ENCODE measurements around the gene MAP2K5.
A peak's percentile ranks its signal among the peaks of the same experiment; 100 is the strongest.

The MAP2K5 gene

DNA sequence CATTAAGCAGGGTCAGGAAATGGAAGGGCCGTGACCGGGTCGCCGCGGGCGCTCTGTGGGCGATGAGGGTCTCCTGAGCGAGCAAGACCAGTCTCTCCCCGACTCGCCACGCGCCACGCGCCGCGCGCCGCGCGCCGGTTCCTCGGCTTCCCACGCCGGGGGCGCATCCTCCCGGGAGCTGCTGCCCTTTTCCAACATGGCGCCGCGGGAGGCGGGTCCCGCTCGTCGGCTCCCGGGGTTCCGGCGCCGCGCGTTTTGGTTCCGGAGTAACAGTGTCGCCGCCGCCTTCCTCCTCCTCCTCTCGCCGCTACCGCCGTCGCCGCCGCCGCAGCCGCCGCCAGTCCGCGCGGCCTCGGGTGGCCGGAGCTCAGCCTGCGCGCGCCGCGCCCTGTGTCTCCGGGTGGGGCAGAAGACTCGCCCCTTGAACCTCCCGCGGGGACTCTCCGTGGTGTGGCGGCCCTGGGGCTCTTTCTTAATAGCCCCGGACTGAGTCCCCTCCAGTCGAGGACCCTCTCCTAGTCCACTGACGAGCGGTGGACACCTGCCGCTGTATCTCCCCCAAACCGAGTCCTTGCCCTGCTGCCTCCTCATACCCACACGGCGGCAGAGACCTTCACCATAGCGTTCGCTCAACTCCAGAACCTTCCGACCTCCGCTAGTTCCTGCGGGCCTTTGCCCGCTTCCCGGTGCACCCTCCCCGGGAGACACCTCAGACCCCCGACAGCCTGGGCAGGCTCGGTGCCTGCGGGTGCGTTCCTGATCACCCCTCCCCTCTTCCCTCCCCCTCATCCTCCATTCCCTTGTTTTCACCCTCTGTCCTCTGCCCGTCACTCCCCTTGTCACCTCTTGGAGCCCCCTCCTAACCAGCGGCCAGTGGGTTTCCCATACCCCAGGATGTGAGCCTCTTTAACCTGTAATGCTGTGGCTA, at the start of gene MAP2K5:
Gene MAP2K5, plus strand, starts transcription at position 284 of the 928 bp plus-strand sequence. Its CDS starts 633 bp downstream, at position 917.
- ATAC-seq, result peak; percentile 68 to 71

DNA sequence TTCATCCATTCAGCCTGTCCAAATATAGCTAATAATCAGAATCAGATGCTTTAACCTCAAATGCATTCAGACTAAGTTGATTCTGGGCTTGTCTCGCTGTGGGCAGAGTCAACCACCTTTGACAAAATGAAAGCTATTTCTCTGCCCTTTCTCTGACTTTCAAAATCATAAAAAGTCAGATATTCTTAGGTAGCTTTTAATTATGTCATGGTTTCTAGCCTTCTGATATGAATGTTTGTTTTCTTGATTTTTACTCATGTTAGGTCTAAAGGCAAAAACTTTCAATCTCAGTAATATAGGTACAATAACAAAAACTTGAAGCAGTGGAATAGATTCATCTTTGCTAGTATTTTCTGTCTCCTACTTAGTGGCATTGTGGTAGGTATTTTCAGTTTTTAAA, 46.9 kb upstream of the MAP2K5 start:
- peak in 1 of 2 donors; percentile 43 for ATAC-seq

- no peak for ATAC-seq
Measured at GRCh38 chr15:67501177-67501835, 41.2 kb upstream of the MAP2K5 start.

GRCh38 chr15:67501836-67502461, 40.6 kb upstream of the MAP2K5 start:
- ATAC-seq, result no peak

DNA sequence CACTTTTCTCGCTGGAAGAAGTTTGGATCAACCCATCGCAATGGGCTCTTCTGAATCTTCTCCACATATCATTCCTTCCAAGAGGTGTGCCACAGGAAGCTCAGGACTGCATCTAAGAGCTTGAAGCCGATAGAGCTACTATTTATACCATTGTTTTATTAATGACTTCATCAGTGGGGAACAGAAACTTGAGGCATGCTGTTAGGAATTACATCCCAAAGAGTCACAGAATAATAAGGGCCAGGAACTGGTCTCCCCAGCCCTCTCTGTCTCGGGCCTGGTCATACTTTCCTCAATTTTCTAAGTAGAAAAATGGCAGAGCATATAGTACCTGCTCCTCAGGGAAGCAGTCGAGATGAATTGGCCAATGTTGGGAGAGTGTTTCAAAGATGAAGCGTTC, 38.4 kb upstream of the MAP2K5 start:
- no peak for ATAC-seq

GRCh38 chr15:67504796-67505195, 37.7 kb upstream of the MAP2K5 start:
- no peak for ATAC-seq

GRCh38 chr15:67505675-67506572, 36.6 kb upstream of the MAP2K5 start:
- no peak for ATAC-seq

DNA sequence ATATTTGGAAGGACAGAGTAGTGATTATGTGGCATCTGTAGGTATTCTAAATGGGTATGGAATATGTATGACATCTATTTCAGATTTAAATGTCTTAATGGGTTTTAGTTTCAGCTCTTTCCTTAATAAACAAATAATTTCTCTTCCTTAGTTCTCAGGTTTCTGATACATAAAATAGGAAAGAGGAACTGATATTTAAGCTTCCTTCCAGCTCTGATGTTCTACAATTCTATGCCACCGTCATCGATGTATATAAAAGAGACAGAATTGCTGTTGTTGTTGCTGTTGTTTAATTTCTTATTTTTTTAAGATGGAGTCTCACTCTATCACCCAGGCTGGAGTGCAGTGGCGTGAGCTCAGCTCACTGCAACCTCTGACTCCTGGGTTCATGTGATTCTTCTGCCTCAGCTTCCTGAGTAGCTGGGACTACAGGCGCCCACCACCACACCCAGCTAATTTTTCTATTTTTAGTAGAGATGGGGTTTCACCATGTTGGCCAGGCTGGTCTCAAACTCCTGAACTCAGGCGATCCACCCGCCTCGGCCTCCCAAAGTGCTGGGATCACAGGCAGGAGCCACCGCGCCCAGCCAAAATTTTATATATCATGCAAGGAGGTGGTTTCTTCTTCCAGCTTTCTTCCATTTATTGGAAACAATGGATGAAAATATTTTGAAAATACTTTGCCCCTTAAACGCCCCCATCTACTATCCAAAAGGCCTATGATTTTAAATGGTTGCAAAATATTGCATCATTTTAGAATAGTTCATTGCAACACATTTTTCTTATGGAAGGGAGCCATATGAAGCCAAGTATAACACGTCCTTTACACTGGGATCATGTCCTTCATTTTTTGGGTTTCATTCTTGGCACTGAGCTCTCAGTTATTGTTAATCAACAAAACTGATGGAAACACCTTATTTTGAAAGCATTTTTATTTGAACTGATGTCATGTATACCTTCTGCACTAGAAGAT, 35.4 kb upstream of the MAP2K5 start:
- ATAC-seq, result no peak

- no peak for ATAC-seq
Measured at GRCh38 chr15:67508407-67508806, 34.1 kb upstream of the MAP2K5 start.

- no peak for ATAC-seq
Measured at GRCh38 chr15:67509918-67510317, 32.6 kb upstream of the MAP2K5 start.

DNA sequence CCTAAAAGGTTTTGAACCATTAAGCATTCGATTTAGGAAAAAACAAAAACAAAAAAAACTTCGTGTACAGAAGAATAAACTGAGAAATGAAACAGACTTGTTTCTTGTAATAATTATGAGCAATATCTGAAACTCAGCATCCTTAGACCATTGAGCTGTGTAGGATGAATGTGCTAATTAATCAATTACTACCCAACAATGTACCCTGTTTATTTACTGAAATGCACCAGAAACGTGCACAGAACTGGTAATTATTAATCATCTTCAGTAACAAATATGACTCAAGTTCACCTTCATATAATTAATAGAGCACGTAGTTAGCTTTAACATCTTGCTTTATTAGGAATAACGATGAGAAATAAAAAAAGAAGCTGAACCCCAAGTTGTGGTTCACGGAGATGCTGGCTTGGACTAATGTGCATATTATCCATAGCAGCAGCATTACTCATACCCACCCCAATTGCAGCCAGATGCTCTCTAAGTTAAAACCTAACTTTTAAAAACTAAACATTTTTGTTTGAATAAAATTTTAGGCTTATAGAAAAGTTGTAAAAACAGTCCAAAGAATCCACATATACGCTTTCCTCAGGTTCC, 31.8 kb upstream of the MAP2K5 start:
- ATAC-seq, result no peak

DNA sequence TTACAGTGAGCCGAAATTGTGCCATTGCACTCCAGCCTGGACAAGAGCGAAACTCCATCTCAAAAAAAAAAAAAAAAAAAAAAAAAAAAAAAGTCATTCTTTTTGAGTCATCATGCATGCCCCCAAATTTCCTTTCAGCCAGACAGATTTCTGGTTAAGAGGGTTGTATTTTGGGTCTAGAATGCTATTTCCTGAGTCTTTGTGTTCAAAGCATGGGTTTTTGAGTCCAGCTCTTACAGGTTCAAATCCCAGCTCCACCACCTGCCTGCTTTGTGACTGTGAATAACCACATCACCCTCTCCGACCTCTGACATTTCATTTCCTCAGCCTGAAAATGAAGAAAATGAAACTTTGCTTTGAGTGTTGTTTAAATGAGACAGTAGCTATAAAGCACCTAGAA, 30.9 kb upstream of the MAP2K5 start:
- ATAC-seq, result no peak

DNA sequence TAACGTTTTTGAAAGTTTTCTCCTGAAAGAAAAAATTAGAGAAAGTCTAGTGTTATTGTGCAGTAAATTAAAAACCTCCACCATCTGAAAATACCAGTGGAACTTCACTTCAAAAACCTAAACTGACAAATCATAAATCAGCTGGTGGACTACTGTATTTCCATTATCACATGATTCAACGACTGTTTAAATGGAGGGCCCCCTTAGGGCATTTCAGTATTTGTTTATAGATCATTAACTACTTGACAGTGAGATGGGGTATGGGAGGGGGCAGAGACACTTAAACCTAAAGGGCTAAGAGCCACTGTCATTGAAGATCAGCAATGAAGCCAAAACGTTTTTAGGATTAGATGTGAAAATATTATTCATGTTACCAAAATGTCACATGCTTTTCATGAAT, 30.4 kb upstream of the MAP2K5 start:
- ATAC-seq, result no peak

DNA sequence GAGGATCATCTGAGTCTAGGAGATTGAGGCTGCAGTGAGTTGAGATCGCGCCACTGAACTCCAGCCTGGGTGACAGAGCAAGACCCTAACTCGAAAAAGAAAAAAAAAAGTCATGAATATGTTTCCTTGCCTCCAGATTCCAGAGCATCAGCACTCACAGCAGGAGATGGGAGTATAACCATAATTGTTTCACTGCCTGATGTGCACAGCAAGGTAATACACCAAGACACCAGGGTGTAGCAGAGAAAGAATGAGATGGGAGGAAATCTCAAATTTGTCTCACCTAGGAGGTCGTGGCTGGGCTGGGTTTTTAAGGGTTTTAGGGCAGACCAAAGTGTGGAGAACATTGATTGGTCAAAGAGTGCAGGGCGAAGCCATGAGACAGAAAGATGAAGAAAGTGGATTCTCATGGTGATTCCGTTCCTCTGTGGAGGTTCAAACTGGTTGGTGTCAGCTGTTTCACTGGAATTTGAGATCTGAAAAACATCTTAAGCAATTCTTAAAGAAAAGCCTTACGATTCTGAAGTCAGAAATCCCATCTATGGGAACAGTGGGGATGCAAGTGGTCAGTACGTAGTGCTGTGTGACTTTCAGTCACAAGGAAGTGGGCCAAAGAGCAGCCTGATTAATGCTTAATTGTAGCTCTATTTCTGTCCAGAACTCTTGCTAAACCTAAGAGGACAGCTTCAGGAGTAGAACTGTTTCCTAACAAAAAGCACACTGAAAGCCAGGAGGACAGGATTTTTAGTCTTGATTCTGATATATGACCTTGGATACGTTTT, 29.4 kb upstream of the MAP2K5 start:
- ATAC-seq, result no peak

- ATAC-seq, result no peak
Measured at GRCh38 chr15:67515090-67515489, 27.4 kb upstream of the MAP2K5 start.

DNA sequence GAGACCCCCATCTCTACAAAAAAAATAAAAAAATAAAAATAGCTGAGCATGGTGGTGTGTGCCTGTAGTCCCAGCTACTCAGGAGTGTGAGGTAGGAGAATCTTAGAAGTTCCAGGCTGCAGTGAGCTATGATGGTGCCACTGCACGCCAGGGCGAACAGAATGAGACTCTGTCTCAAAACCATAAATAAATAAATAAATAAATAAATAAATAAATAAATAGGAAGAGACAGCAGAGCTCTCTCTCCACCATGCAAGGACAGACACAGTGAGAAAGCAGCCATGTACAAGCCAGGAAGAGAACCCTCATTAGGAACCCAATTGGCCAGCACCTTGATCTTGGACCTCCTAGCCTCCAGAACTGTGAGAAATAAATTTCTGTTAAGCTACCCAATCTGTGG, 26.9 kb upstream of the MAP2K5 start:
- ATAC-seq, result no peak

DNA sequence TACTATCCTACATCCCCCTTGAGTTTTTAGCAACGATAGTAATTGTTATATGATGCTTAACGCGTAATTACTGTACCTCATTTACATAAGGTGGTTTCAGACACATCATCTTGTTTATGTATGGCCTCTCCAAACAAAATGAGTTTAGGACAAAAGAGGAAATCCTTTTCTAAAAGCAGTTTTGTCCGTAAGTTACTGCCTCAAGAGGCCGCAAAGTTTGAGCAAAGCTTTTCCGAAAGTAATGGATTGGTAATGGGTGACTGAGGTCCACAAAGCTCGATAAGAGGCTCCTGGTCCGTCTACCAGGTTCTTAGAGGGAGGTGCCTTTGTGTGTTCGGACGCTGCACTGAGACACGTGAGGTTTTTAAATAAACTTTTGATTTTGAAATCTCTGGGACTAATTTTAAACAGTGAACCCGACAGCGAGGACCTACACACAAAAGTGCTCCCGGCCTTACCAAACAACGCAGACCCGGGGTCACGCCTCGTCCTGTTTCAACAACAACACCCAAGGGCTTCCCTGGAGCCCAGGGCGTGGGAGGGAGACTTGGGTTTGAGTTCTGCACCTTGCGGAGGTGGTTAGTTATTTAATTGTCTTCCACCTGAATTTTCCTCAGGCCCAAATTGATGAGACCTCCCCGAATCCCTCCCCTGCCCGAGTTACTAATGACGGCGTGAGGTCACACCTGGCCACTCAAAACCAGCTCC, 22.0 kb upstream of the MAP2K5 start:
- no peak for ATAC-seq

- peak; percentile 78 for ATAC-seq
Measured at GRCh38 chr15:67521029-67521782, 21.3 kb upstream of the MAP2K5 start, which contains the start of gene C15orf61. Gene C15orf61 (plus strand): TSS chr15:67521131. CDS start chr15:67521249, 118 bp downstream.
